GM18526 (cell line): ENCODE data around the gene HMBS.

Experiments
- POLR2A ChIP-seq: IDR thresholded peaks from 3 replicates; pipeline ENCODE4 v1.6.1; 2011; ENCODE audit not compliant: insufficient read length; ENCODE audit errors: extremely low read depth

Gene HMBS

GRCh38 chr11:119126675-119127268, 42.1 kb downstream of the HMBS start:
- no peak for TF ChIP-seq POLR2A

DNA sequence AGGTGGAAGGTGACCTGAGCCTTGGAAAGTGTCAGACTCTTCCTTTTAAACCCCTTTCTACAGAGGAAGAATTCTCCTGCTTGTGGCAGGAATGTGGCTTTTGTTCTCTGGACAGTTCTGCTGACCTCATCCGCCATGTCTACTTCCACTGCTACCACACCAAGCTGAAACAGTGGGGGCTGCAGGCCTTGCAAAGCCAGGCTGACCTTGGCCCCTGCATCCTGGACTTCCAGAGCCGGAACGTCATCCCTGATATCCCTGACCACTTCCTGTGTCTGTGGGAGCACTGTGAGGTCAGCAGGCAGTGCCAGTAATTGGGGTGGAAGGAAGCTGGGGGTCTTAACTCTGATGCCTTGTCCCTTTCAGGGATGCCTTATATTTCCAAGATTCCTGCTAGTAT, 46.0 kb downstream of the HMBS start:
- no peak for TF ChIP-seq POLR2A

DNA sequence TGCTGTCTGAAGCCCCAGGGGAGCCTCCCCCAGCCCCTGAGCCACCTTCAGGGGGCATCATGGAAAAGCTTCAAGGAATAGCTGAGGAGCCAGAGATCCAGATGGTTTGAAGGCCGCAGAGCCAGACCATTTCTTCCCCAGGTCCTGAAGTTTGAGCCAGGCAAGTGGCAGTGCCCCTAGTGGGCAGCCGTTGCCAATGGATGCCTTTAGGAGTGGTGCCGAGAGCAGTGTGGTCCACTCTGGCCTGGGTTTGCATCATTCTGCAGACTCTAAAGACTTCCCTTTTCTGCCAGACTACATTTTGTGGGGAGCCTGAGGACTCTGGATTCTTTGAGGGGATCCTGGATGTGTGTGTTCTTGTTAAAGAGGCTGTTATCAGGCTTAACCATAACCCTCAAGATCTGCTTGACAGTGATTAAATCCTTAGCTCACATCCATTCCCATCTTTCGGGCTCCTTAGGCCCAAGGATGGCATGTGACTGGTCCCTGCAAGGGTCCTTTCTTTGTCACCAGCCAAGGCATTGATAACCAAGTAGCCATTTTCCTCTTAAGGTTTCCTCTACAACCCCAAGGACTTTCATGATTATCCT, 49.8 kb downstream of the HMBS start:
- no peak for TF ChIP-seq POLR2A
